IPS-15b (cell line): ENCODE results near the gene TBC1D7.

Experiments used
- H3K27me3 ChIP-seq: one replicate; pipeline ENCODE4 v1.6.1; 2013; ENCODE audit warnings: low read length; ENCODE audit not compliant: control insufficient read depth, insufficient read depth
- H3K36me3 ChIP-seq: one replicate; pipeline ENCODE4 v1.6.1; 2013; ENCODE audit warnings: low read length; ENCODE audit not compliant: control insufficient read depth, insufficient read depth
- H3K4me1 ChIP-seq: one replicate; pipeline ENCODE4 v1.6.1; 2013; ENCODE audit warnings: mild to moderate bottlenecking, low read length; ENCODE audit not compliant: control insufficient read depth, insufficient read depth
- H3K4me3 ChIP-seq: one replicate; pipeline ENCODE4 v1.5.1; 2013; ENCODE audit warnings: low read depth, low read length
- H3K9ac ChIP-seq: one replicate; pipeline ENCODE4 v1.6.1; 2013; ENCODE audit warnings: low read depth, mild to moderate bottlenecking, low read length
- H3K9me3 ChIP-seq: one replicate; pipeline ENCODE4 v1.6.1; 2013; ENCODE audit warnings: mild to moderate bottlenecking, low read length; ENCODE audit not compliant: control insufficient read depth, insufficient read depth

The TBC1D7 gene

GRCh38 chr6:13284646-13285045 is 43.7 kb downstream of the TBC1D7 start:
- H3K36me3 ChIP-seq: peaks cover 2% of the 10 kb centered on the region
- peaks cover 6% of the 10 kb centered on the region for H3K4me1 ChIP-seq
- no peak overlapping the region for H3K9ac ChIP-seq
- no peak overlapping the region for H3K4me3 ChIP-seq
- no peaks in the 10 kb centered on the region for H3K9me3 ChIP-seq
- H3K27me3 ChIP-seq: no peaks in the 10 kb centered on the region

GRCh38 chr6:13283331-13283730 is 45.0 kb downstream of the TBC1D7 start:
- Histone ChIP-seq H3K9ac (no peak overlapping the region), H3K27me3 (no peaks in the 10 kb centered on the region), H3K4me1 (peaks cover 6% of the 10 kb centered on the region), H3K36me3 (peaks cover 2% of the 10 kb centered on the region), H3K9me3 (no peaks in the 10 kb centered on the region), H3K4me3 (no peak overlapping the region)

GRCh38 chr6:13282393-13283069 is 45.8 kb downstream of the TBC1D7 start:
- H3K4me3 ChIP-seq: no peak overlapping the region
- no peaks in the 10 kb centered on the region for H3K9me3 ChIP-seq
- H3K4me1 ChIP-seq: peaks cover 6% of the 10 kb centered on the region
- no peaks in the 10 kb centered on the region for H3K27me3 ChIP-seq
- no peak overlapping the region for H3K9ac ChIP-seq
- no peaks in the 10 kb centered on the region for H3K36me3 ChIP-seq

- Histone ChIP-seq H3K4me1 (peaks cover 6% of the 10 kb centered on the region), H3K4me3 (no peak overlapping the region), H3K27me3 (no peaks in the 10 kb centered on the region), H3K9ac (no peak overlapping the region), H3K36me3 (no peaks in the 10 kb centered on the region), H3K9me3 (no peaks in the 10 kb centered on the region)
These were observed 46.7 kb downstream of the TBC1D7 start for GRCh38 chr6:13281686-13282085.

GRCh38 chr6:13280254-13280653 is 48.1 kb downstream of the TBC1D7 start:
- no peak overlapping the region for H3K9ac ChIP-seq
- H3K36me3 ChIP-seq: no peaks in the 10 kb centered on the region
- H3K4me3 ChIP-seq: no peak overlapping the region
- H3K9me3 ChIP-seq: no peaks in the 10 kb centered on the region
- no peaks in the 10 kb centered on the region for H3K27me3 ChIP-seq
- H3K4me1 ChIP-seq: peaks cover 6% of the 10 kb centered on the region

- peaks cover 6% of the 10 kb centered on the region for H3K4me1 ChIP-seq
- no peaks in the 10 kb centered on the region for H3K9me3 ChIP-seq
- H3K36me3 ChIP-seq: no peaks in the 10 kb centered on the region
- no peak overlapping the region for H3K4me3 ChIP-seq
- no peaks in the 10 kb centered on the region for H3K27me3 ChIP-seq
- no peak overlapping the region for H3K9ac ChIP-seq
These were observed 49.3 kb downstream of the TBC1D7 start for GRCh38 chr6:13278991-13279390.

- no peaks in the 10 kb centered on the region for H3K36me3 ChIP-seq
- H3K9me3 ChIP-seq: no peaks in the 10 kb centered on the region
- peaks cover 4% of the 10 kb centered on the region for H3K4me1 ChIP-seq
- no peaks in the 10 kb centered on the region for H3K27me3 ChIP-seq
- H3K4me3 ChIP-seq: no peak overlapping the region
- no peak overlapping the region for H3K9ac ChIP-seq
These were observed 50.2 kb downstream of the TBC1D7 start for GRCh38 chr6:13278164-13278563.

- Histone ChIP-seq H3K4me1 (no peaks in the 10 kb centered on the region), H3K36me3 (no peaks in the 10 kb centered on the region), H3K27me3 (no peaks in the 10 kb centered on the region), H3K4me3 (no peak overlapping the region), H3K9ac (no peak overlapping the region), H3K9me3 (no peaks in the 10 kb centered on the region)
These were observed 51.1 kb downstream of the TBC1D7 start for GRCh38 chr6:13277231-13277630.

GRCh38 chr6:13275435-13275989 is 52.8 kb downstream of the TBC1D7 start:
- Histone ChIP-seq H3K4me3 (no peak overlapping the region), H3K9me3 (no peaks in the 10 kb centered on the region), H3K36me3 (no peaks in the 10 kb centered on the region), H3K4me1 (no peaks in the 10 kb centered on the region), H3K9ac (no peak overlapping the region), H3K27me3 (no peaks in the 10 kb centered on the region)

- no peak overlapping the region for H3K4me3 ChIP-seq
- H3K9me3 ChIP-seq: no peaks in the 10 kb centered on the region
- no peaks in the 10 kb centered on the region for H3K27me3 ChIP-seq
- no peaks in the 10 kb centered on the region for H3K36me3 ChIP-seq
- no peak overlapping the region for H3K9ac ChIP-seq
- H3K4me1 ChIP-seq: no peaks in the 10 kb centered on the region
These were observed 53.5 kb downstream of the TBC1D7 start for GRCh38 chr6:13274707-13275434.

- Histone ChIP-seq H3K36me3 (no peaks in the 10 kb centered on the region), H3K27me3 (no peaks in the 10 kb centered on the region), H3K9me3 (no peaks in the 10 kb centered on the region), H3K4me3 (no peak overlapping the region), H3K4me1 (peaks cover under 1% of the 10 kb centered on the region), H3K9ac (no peak overlapping the region)
These were observed 54.2 kb downstream of the TBC1D7 start for GRCh38 chr6:13273931-13274706.
